GM19438 (cell line): ENCODE data around the gene ZMAT3.

Experiments used
- ATAC-seq: cut with Tn5 transposase; IDR thresholded peaks from one replicate; pipeline ENCODE4 v1.9.1; 2021; ENCODE audit warnings: low read depth; ENCODE audit not compliant: unreplicated experiment

Gene ZMAT3

DNA sequence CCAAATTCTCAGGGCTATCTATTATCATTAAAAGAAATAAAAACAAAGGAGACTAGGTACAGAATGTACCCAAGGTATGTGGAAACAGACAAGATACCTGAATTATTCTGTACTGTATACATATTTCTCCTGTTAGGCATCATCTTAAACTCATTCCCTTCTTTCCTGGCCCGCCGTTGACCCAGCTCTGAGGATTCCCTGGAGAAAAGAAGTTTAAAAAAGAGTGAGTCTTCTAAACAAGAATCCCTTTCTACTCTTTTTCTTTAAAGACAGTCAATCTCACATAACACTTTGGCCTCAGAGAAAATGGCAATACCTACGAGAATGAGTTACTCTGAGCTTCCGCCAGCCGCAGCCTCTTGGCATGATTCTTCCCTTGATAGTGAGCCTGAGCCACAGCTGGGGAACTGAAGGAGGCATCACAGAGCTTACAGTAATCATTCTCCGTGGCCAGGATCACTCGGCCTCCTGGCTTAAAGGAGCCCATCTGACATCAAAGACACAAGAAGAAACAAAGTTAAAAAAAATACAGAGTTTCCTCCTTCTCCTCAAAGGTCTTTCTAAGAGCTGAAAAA lies 44.2 kb downstream of the ZMAT3 start:
- no peak for ATAC-seq

DNA sequence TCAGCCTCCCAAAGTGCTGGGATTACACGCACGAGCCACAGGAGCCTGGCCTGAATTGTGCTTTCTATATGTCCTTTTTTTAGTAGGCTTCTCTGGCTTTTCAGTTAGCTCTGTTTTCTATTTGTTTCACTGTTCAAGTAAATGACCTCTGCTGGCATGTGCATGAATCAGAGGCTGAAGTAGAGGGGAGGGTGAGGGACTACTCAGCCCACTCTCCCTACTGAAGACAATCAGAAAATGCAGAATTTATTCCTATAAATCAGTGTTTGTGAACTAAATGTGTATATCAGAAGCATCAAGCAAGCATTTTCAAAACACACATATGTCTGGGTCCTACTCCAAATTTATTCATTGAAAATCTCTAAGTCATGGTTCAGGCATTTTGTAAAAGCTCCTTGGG lies 45.0 kb downstream of the ZMAT3 start:
- ATAC-seq = no peak

DNA sequence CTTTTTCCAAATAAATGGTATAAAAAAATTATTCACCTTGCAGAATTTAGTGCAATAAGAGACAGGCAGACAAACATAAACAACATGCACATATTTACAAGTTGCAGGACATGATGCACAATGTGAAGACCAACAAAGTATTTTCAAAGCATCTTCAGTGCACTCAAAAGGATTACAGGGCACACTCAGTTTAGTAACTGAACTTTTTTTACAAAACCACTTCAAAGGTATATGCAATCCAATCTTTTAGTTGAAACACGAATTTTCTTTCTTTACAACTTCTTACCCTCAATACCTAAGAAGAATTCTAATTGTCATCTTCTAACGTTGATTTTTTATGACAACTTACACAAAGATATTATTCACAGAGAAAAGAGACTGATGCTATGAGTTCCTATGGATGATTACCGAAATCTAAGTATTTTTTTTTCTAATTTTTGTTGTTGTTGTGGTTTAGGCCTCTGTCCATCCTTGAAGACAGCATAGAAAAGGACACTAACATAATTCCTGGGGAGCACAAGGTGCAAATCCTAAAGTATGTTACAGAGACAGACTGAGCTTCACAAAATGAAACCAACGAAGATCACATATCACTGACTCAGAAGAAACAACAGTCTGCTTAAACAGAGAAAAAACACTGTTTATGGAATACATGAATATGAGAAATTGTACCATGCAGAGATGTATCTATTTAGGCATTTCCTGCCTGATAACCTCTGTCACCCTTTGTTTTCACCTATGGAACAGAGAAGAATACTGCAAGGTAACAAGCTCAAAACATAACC lies 50.3 kb downstream of the ZMAT3 start:
- ATAC-seq = no peak

DNA sequence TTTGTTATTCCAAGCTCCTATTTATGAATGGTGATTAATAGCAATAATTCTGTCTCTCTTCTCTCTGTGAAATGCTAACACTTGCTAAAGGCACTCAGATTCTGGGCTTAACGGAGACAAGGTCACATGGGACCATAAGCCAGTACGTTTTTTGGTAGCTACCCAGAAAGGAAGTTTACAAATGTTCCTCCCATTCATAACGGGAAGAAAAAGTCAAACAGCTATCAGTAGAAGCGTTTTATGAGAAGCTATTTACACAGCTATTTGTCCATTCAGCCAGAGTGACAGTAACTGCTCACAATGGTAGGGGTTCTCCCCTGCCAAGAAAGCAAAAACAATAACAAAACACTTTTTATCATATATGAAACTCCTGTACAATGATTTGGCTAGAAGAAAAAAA lies 51.5 kb downstream of the ZMAT3 start:
- no peak for ATAC-seq

DNA sequence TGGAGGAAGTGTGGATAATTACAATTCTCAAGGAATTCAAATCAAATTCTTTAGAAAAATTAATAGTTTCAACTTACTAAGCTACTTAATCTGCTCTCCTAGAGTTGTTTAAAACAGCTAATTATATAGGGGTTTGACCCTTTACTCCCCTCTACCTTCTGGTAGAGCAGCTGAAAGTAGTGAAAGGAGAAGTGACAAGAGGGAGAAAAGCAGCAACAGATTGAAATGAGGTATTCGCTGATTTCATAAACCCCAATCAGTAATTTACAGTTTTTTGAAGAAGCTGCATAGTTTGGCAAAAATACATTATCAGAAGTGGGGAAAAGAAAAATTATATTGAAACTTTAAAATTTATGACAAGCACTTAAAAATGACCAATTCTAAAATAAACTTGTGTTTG lies 52.8 kb downstream of the ZMAT3 start:
- no peak for ATAC-seq

DNA sequence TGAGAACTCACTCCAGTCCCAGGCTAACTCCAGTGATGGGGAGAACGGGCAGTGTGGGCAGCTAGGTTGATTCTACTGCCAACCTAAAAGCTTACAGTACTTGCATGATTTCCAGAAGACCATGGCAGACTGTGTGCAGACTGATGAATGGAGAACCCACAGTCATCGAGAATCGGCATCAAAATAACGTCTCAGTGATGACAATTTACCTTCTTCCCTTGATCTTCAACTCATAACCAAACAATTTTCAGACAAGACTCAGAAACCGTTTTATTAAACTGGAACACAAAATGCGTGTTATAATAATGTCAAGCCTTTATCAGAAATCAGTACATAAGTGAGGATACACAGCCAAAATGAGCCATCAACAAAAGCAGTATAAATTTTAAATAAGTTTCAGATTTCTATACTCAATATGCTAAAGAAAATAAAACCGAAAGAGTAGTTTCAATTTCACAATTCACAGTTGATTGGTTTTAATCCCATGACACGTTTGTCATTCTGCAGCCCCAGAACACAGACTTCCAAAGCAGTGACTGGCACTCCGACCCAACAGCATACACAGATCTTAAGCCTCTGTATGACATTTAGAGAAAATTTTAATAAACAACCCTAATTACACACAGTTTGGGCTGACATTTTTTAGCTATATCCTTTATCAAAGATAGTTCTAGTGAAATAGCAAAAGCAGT lies 54.5 kb downstream of the ZMAT3 start:
- ATAC-seq = peak; percentile 65

DNA sequence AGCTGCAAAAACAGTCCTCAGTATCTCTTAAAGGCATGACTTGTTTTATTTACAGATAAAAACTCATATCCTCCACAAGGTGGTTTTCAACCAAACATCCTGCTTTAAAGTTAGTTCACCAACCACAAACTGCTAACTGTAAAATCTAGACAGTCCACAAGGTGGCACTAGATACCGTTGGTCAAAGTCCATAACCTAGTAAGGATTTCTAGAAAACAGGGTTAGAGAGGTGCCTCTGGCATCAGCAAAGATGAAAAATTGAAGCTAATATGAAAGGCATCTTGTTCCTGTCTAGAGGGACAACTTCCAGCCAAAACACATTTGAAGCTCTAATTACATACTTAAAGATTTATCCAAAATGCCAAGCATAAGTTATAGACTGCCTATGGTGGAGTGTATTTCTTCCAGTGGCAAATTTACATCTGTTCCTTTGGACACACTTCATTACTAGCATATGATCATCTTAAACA lies 56.0 kb downstream of the ZMAT3 start:
- peak; percentile 64 for ATAC-seq

DNA sequence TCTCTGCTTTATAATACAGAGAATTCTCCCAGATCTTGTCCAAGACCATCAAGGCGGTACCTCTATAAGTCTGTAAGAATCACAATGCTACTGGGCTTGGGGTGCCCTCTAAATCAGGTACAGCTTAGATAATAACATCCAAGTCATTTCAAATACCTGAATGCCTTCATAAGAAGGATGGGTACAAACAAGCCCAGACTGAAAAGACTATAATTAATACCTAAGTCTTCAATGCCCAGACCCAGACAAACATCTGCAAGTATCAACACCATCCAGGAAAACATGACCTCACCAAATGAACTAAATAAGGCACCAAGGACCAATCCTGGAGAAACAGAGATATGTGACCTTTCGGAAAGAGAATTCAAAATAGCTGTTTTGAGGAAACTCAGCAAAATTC lies 65.9 kb downstream of the ZMAT3 start:
- ATAC-seq = no peak

DNA sequence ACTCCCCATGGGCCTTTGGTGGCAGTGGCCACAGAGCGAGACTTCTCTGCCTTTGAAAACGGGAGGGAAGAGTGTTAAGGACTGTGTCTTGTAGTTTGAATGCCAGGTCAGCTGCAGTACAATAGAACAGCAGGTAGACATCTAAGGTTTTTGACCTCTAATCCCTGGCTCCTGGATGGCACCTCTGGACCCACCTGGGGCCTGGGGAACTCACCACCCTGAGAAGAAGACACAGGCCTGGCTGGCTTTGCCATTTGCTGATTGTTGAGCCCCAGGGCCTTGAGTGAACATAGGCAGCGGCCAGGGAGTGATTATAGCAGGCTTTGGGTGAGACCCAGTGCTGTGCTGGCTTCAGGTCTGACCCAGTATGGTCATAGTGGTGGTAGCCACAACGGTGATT lies 66.4 kb downstream of the ZMAT3 start:
- ATAC-seq = no peak

DNA sequence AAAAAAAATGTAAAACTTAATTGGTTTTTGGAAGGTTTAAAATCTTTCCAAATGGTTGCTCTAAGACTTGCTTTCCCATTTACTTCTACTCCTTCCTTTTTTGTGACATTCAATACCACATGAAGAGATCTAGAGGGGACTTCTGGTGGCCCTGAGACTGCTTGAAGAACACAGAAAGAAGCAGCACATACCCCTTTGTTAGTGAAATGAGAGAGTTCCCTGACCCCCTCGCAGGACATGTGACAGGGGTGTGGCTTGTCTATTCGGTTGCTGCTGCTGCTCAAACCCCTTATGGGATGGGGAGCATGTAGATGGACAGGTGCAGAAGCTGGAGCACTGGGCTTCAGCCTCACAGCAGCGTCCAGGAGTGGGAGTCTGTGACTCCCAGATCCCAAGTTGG lies 71.0 kb downstream of the ZMAT3 start:
- ATAC-seq = no peak

DNA sequence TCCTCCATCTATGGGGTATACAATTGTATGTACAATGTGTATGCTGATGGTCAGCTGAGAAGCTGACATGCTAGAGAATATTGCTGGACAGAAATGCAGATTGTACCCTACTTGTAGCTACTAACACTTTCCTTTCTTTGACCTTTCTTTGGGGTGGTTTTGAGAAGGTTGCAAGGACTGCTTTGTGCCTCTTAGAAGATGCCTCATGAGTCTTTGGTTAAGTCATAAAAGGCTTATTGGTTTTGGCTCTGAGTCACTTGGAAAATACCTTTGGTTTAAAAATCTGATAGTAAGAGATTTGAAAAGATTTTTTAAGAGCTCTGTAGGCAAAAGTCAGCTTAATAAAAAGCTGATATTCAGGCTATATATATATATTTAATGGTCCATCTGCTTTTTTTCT lies 71.5 kb downstream of the ZMAT3 start:
- ATAC-seq = no peak

DNA sequence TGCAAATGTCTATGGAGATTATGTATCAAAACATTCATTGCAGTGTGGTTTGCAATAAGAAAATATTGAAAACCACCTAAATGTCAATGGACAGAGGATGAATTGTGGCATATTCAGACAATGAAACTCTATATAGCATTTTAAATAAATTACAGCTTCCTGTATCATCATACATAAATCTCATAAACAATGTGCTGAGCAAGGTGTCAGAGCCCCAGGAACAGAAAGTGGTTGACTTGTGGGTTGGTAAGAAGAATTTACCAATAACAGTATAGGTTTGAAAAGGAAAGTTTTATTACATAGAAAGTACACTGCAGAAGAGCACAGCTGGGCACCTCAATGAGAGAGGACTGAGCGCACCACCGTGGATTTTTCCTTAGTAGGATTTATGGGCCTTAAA lies 75.2 kb downstream of the ZMAT3 start:
- ATAC-seq = no peak

DNA sequence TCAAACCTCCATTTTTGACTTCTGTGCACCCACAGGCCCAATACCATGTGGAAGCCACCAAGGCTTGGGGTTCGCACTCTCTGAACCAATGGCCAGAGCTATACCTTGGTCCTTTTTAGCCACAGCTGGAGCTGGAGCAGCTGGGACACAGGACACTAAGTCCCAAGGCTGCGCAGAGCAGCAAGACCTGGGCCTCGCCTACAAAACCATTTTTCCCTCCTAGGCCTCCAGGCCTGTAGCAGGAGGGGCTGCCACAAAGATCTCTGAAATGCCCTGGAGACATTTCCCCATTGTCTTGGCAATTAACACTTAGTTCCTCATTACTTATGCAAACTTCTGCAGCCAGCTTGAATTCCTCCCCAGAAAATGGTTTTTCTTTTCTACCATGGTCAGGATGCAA lies 81.3 kb downstream of the ZMAT3 start:
- no peak for ATAC-seq

DNA sequence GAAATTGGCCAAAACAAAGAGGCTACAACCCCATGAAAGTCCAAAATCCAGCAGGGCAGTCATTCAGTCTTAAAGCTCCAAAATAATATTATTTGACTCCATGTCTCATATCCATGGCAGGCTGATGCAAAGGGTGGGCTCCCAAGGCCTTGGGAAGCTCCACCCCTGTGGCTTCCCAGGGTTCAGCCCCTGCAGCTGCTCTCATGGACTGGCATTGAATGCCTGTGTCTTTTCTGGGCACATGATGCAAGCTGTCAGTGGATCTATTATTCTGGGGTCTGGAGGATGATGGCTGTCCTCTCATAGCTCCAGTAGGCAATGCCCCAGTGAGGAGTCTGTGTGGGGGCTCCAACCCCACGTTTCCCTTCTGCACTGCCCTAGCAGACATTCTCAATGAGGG lies 81.8 kb downstream of the ZMAT3 start:
- no peak for ATAC-seq

DNA sequence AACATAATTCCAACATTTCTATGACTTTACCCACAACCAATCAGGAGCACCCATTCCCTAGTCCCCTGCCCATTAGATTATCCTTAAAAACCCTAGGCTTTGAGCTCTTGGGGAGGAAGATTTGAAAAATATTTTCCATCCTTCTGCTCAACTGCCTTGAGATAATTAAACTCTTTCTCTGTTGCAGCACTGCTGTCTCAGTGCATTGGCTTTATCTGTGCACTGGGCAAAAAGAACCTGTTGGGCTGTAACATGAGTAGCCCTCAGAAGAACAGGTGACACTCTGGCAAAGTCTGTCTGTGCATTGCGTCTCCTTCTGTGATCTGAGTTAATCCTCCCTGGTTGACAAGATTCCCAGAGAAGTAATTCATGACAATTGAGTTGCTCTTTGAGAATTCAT lies 83.9 kb downstream of the ZMAT3 start:
- no peak for ATAC-seq

DNA sequence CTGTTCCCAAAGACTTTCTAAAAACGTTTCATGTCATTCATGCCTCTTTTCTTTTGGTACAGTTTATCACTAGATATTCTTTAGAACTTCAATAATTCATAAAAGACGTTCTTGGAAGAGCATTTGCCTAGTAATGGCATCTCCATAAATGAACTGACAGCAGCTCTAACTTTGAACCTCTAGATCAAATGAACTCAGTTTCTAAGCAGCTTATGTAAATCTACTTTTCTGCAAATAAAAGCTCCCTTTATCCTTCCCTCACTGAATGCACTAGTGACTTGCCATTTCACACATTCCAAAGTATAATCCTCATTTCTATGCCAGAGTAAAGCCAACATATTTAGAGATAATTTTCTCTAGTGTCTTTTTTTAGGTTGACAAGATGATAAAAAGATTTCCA lies 85.2 kb downstream of the ZMAT3 start:
- no peak for ATAC-seq

DNA sequence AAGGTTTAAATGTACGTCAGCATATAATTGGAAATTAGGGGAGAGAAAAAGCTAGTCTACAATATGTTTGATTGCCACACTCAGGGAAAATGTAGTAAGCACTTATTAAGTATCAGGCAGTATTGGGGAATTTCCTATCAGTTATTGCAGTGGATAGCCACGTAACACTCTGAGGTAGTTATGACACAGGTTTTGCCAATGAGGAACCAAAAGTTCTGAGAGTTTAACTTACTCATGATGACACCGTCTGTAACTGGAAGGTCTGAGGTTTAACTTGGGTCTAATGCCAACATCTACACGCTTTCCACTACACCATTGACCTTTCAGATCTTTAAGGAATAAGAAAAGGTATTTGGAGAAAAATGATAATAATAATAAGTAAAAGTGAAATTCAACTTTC lies 89.5 kb downstream of the ZMAT3 start:
- ATAC-seq = no peak

DNA sequence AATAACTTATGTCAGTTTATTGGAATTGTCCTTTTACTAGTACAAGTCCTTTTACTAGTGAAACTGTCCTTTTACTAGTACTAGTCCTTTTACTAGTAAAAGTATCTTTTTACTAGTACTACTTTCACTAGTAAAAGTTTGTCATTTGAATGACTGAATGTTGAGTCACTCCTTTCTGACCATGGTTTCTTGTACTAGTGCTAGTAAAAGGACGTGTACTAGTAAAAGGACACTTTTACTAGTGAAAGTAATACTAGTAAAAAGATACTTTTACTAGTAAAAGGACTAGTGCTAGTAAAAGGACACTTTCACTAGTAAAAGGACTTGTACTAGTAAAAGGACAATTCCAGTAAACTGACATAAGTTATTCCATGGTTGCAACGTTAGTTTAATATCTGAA lies 96.3 kb downstream of the ZMAT3 start:
- ATAC-seq = no peak

DNA sequence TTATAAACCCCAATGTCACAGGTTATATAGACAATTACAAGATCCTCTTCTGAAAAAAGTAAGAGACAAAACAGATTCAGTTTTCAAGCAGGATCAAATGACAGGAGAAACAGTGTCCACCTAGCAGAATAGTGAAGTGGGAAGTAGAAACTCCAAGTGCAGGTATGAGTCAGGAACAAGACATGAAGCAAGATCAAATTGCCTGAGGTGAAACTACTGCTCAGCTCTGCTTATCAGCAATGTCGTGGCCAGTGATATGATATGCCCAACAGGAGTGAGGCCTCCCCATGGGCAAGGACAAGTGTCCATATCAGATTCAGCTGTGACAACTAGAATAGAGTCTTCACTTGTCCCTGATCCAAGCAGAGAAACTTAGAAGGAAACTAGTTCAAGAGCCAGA lies 100.0 kb downstream of the ZMAT3 start:
- ATAC-seq = no peak

DNA sequence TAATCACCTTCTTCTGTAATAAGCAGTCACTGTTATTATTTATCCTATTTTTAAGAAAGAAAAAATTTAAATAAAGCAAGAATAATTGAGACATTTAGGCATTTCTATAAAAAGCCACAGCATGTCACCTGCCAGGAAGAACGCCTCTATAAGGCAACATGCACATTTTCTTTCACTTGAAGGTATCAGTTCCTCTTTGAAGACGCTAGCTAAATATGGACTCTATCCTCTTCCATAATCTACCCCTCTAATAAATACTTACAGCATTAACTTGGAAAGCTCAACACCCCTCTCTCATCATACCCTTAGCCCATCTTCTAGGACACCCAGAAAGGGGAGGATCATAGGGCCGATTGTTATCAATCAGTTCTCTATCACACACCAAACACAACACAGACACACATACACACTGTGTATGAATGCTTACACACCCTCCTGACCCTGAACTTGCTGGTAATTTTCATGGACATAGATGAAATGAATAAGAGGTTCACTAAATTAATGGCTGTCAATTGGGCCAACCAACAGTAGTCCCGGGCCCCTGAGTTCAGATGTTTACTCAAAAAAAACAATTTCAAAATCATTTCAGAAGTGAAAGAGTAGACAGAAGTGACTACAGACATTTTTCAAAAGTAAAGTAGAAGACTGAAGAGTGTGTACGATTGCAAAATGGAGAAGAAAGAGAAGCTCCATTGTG lies 102.5 kb downstream of the ZMAT3 start:
- peak; percentile 84 for ATAC-seq
